Activated CD8-positive, alpha-beta memory T cell treated with anti-CD3 and anti-CD28 coated beads for 48 hours (primary cell): ENCODE data around the gene PTPRG.
A peak's percentile ranks its signal among the peaks of the same experiment; 100 is the strongest.

ENCODE experiments used
- DNase-seq, 3 experiments: peaks; one replicate each; pipeline ENCODE4 v3.0.0-alpha.2; 2020; ENCODE audit warnings: low read depth in 2 of 3, low spot score in 2 of 3

PTPRG gene

DNA sequence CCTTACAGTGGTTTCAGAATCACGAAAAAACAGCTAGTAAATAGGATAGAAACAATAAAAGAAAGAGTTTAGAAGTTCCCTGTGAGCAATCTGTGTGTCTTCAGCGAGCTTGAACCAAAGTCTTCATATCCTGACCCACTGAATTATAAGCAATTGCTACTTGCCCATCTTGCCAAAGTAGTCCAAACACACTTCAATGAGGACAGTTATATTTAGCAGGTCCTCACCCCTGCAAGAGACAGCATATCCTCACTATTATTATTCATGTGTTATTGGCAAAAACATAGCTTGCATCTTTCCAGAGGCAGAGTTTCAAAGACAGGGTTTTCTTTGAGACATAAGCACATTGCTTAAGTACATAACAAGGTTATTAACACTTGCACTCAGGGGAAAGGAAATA is 734.2 kb downstream of the PTPRG start:
- DNase-seq, result no peak

DNA sequence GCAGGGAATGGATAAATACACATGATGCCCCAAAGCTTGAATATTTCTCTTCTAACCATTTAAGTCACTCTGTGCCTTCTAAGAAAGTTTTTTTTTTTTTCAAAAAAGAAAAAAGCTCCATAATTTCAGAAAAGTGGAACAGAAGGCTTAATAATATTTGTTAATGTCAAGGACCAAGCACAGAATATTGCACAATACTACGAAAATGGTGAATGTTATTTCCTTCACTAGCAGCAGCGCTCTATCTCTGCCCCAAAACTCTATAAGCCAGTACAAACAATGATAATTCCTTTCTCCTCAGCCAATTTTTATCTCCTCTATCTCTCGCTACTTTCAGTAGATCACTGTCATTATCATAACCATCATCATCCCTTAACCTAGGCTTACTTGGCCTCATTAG is 739.2 kb downstream of the PTPRG start:
- DNase-seq, result no peak

DNA sequence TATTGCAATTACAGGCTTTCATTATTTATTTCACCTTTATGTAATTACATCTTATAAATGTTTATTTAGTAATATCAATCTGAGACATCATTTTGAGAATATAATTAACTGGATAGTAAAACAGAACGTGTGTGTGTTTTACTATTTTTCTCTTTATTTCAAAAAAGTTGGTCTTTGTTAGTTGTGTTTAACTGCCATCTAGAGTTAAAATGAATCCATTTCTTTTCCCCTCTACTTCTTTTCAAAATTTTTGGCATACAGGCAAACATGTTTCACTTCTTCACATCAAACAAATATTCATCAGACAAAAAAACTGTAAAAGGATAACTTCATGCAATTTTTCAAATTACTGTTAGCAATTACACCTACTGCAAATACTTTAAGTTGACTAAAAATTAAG is 750.8 kb downstream of the PTPRG start:
- DNase-seq, result no peak

DNA sequence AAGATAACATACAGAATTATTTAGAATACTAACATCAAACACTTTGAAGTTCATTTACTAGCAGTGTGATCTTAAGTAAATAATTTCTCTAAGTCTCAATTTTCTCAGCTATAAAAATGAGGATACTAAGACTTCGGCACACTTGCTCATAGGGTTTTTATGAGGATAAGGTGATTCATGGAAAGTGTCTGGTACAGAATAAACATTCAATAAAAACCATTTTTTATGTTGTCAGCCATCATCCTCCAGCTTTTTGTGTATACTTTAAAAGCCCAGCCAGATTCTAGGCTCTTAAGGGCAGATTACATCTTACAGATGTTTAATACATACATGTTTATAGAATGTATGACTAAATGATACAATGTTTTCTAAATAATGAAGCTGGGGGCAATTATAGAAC is 755.2 kb downstream of the PTPRG start:
- no peak for DNase-seq

DNA sequence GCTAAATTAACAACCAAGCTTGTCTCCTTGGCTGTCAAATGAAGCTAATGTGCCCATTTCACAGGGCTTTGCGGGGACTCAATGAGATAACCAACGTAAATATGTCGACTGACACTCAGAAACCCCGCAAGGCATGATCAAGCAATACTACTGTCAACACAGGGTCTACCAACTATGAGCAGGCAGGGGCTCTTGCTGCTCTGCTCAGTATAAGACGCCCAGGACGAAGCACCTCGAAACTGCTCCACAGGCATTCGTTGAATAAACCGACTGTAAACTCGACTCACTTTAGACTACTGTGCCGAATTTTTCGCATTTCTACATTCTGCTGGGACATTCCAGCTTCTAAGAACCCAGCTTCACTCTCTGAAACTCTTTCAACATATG is 757.0 kb downstream of the PTPRG start:
- DNase-seq, result no peak

DNA sequence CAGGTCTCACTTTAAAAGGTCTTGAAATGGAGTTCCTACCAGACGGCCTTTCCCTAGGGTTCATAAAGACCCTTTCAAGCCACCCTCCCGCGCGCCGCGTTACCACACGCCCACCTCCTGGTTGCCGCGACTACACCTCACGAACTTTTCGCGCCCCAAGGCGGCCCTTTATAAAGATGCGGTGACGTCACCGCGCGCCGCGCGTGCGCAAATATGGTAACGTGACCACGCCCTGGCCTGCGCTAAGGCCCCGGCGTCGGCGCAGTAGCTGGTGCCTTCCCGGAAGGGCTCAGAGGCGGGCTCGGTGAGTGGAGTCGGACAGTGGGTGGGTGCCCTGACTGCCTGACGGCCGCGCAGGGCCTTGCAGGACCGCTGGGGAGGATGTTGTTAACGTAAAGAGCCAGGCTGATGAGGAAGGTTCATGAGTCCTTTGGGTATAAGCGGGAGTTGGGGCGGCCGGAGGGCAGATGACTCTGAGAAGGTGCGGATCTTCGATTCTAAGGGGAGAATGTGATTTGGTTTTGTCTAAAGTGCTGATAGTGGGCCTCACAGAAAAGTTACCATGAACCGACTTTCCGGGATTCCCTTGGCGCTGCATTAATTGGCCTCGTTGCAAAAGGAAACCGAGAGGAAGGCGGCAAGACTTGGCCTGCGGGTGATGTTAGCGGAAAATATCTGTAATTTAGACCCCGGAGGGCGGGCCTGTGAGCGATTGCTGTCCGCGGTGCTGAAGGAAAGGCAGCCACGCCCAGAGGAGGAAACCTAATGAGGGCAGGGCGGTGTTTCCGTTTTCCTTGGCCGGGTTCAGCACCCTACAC is 757.6 kb downstream of the PTPRG start:
- peak; percentile 28 to 66 (median 42) for DNase-seq

DNA sequence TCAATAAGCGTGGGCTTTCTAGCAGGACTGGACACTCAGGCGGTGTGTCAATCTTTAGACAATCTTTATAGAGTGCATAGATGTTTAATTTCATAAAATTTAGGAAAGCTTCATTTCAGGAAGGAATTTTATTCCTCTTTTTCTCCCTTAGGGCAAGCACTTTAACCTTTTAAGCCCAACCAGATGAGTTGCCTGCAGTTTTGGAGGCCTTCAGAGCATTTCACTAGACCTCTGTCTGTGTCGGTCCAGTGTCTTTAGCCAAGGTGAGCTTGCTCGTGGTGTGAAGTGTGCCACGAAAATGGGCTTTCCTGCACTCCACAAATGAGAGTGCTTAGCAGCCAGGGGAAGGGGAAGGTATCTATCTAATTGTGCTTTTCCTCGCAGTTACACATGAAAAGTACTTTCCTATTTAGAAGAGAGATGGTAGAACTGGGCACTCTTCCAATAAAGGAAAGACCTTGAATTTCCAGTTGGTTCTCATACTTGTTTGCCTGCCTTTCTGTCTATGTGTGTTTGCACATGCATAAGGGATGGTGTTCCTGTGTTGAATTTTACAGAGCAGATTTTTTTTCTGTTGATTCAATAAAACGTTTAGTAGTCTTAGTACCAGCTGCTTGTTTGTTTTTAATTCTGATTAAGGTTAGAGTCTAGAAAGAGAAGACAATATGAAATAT is 758.3 kb downstream of the PTPRG start:
- no peak for DNase-seq

DNA sequence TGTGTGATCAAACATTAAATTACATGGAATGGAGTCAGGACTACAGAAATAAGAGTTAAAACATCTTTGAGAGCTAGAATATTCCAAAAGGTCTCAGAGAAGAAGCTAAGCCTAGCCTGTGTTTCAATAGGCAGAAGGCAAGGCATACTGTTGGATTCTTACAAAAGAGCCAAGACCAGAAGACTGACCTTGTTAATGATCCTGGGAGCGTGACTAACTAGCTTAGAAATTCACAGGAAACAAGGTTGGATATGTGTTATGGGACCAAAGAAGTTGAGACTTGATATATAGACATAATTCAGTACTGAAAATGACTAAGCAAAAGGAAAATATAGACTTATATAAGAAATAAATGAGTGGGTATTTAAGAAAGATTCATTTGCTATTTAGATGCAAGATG is 761.9 kb downstream of the PTPRG start:
- no peak for DNase-seq

DNA sequence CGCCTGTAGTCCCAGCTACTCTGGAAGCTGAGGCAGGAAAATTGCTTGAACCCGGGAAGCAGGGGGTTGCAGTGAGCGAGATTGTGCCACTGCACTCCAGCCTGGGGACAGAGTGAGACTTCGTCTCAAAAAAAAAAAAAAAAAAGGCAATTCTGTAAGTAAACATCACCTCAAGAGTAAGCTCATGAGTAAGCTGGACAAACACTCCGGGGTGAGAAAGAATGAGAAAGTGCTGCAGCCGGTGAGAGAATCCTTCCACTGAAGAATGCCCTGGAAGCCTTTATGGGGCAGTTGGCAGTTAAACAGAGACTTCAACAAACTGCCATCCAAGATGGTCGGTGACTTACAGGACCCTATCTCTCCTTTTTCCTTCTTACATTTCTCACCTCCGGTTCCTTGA is 764.5 kb downstream of the PTPRG start:
- no peak for DNase-seq

DNA sequence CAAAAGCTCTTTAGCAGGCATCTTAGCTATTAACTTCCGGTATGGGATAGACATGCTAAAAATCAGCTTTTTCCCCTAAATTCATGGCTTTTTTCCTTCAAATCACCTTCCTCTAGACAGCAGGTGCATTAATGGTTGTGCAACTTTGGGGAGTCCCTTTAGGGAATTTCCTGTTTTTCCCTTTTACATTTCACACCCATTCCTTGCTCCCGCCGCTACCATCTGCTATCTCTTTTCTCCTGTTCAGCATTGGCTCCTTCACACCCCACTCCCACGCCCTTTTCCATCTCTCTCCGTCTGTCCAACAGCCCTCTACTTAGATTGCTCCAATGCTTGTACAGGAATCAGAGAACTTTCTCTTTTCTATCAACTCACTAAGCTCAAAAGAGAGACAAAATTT is 768.6 kb downstream of the PTPRG start:
- no peak for DNase-seq

DNA sequence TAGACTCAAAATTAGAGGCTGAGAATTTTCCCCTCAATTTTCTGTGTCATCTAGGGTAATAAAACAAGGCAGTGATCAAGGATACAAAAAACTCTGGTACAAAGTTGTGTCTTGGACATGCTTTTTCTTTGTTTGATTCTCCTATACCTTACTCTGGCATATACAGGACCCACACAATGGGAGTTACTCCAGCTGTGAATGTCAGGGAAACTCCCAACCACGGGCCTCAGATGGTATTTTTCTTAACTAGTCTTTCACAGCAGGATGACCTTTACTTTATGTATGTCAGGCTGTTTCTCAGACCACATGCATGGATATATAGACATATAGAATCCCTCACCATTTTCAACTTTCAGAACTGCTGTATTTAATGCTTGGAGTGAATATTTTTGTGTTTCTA is 770.6 kb downstream of the PTPRG start:
- DNase-seq, result no peak

DNA sequence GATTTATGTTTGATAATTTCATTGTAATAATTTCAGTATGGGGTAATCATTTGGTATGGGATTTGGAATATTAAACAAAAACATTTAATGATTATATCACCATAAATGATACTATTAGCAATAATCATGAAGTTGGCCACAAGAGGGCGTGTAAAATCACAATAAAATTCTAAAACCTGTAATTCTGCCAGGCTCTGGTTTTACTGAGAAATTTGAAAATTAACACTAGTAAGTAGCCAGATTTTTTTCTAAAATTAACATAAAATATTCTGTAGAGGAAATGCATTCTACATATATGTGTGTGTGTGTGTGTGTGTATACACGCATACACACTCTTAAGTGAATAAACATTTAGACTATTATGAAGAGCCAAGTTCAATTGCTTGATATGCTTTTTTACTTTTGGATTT is 771.5 kb downstream of the PTPRG start:
- DNase-seq, result no peak

DNA sequence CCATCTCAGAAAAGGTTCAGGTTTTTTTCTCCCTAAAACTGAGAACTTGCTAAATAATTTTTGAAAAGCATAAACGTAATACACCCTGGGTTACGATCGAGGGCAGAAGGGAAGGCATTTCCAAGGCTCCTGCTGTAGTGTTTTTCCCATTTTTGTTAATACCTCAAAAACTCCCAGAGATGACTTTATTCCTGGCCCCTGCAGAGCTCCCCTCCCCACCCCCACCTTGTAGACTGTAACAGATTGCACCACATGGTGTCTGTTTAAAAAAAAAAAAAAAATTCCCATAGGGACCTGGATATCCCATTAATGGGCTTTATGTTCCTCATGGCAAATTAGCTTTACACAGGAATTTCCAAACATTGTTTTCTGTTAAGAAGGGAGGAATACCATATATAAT is 773.8 kb downstream of the PTPRG start:
- DNase-seq, result no peak

DNA sequence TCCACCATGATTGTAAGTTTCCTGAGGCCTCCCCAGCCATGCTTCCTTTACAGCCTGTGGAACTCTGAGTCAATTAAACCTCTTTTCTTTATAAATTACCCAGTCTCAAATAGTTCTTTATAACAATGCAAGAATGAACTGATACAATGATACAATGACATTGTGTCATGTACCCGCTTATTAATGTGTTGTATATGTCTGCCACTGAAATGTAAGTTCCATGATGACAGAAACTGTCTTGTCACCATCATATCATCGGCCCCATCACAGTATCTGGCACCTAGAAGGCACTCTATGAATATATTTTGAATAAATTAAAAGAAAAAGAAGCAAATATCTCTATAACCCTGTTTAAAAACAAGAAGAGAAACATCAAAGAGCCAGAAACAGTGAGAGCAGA is 782.4 kb downstream of the PTPRG start:
- DNase-seq, result no peak
